Measurements from ENCODE around the gene CEMIP.

GRCh38 chr15:80773792-80774352, 5.3 kb upstream of the CEMIP start:
- TF ChIP-seq, protein P1, sequence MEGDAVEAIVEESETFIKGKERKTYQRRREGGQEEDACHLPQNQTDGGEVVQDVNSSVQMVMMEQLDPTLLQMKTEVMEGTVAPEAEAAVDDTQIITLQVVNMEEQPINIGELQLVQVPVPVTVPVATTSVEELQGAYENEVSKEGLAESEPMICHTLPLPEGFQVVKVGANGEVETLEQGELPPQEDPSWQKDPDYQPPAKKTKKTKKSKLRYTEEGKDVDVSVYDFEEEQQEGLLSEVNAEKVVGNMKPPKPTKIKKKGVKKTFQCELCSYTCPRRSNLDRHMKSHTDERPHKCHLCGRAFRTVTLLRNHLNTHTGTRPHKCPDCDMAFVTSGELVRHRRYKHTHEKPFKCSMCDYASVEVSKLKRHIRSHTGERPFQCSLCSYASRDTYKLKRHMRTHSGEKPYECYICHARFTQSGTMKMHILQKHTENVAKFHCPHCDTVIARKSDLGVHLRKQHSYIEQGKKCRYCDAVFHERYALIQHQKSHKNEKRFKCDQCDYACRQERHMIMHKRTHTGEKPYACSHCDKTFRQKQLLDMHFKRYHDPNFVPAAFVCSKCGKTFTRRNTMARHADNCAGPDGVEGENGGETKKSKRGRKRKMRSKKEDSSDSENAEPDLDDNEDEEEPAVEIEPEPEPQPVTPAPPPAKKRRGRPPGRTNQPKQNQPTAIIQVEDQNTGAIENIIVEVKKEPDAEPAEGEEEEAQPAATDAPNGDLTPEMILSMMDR (IDR thresholded peaks at IDR 0.05; ENCODE audit: insufficient read depth, low read length) = no peak
- TF ChIP-seq, protein P2, sequence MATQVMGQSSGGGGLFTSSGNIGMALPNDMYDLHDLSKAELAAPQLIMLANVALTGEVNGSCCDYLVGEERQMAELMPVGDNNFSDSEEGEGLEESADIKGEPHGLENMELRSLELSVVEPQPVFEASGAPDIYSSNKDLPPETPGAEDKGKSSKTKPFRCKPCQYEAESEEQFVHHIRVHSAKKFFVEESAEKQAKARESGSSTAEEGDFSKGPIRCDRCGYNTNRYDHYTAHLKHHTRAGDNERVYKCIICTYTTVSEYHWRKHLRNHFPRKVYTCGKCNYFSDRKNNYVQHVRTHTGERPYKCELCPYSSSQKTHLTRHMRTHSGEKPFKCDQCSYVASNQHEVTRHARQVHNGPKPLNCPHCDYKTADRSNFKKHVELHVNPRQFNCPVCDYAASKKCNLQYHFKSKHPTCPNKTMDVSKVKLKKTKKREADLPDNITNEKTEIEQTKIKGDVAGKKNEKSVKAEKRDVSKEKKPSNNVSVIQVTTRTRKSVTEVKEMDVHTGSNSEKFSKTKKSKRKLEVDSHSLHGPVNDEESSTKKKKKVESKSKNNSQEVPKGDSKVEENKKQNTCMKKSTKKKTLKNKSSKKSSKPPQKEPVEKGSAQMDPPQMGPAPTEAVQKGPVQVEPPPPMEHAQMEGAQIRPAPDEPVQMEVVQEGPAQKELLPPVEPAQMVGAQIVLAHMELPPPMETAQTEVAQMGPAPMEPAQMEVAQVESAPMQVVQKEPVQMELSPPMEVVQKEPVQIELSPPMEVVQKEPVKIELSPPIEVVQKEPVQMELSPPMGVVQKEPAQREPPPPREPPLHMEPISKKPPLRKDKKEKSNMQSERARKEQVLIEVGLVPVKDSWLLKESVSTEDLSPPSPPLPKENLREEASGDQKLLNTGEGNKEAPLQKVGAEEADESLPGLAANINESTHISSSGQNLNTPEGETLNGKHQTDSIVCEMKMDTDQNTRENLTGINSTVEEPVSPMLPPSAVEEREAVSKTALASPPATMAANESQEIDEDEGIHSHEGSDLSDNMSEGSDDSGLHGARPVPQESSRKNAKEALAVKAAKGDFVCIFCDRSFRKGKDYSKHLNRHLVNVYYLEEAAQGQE (IDR thresholded peaks at IDR 0.05; ENCODE audit: insufficient replicate concordance, low read depth) = no peak
- no peak for TF ChIP-seq GABPA (IDR thresholded peaks at IDR 0.05; ENCODE audit: low read depth)

Data from HL-60 (cell line).